HepG2 (cell line): ENCODE measurements around the gene HOXC5.

Source experiments
- CTCF ChIP-seq: sonication (generic); formaldehyde crosslinking; IDR thresholded peaks from 2 replicates; pipeline ENCODE4 v1.5.0; 2020; ENCODE audit warnings: mild to moderate bottlenecking, missing genetic modification reagents, moderate library complexity
- NFYB ChIP-seq: sonication (generic); formaldehyde crosslinking; IDR thresholded peaks from 2 replicates; pipeline ENCODE4 v1.4.0; 2020; ENCODE audit warnings: missing genetic modification reagents
- POLR2AphosphoS5 ChIP-seq: IDR thresholded peaks from 2 replicates; pipeline ENCODE4 v1.6.1; 2012; ENCODE audit warnings: low read depth, low read length
- ZFP36 ChIP-seq: fragments of 150-350 bp; IDR thresholded peaks from 2 replicates; pipeline ENCODE4 v1.6.1; 2018; ENCODE audit warnings: borderline replicate concordance, low read length, low read depth; ENCODE audit not compliant: partially characterized antibody
- ZNF251 ChIP-seq: sonication (generic); formaldehyde crosslinking; IDR thresholded peaks from 2 replicates; pipeline ENCODE4 v1.9.0; 2021; ENCODE audit warnings: mild to moderate bottlenecking, missing genetic modification reagents

- TF ChIP-seq POLR2AphosphoS5 (no peak), ZFP36 (no peak), CTCF (peak; percentile 90), ZNF251 (no peak), NFYB (CRISPR knock-in tag) (no peak)
These were observed 26.8 kb upstream of the HOXC5 start for GRCh38 chr12:54005853-54006558.
